Ascending aorta (tissue), 2 donors: ENCODE results near the gene ATP8B2. TPM values are rescaled to one million over a fixed set of nuclear protein-coding genes. Genes with fewer than 3 reads are reported as not detected.
A peak's percentile ranks its signal among the peaks of the same experiment; 100 is the strongest.
"Not testable (repeated sequence)": the region's sequence is repeated elsewhere in the genome, so short reads cannot be mapped to it uniquely, and the experiment has no call there.

ENCODE experiments used
- DNase-seq, 2 donors: peaks; one replicate each; pipeline ENCODE4 v3.0.0-alpha.2; 2019; ENCODE audit warnings: low spot score in 2 of 2
- H3K27ac ChIP-seq, 2 donors: fragments of 200-600 bp; sonication (generic); one replicate each; pipeline ENCODE4 v1.5.1; 2016 to 2017; ENCODE audit warnings: mild to moderate bottlenecking in 1 of 2
- H3K27me3 ChIP-seq: fragments of 200-600 bp; sonication (generic); one replicate; pipeline ENCODE4 v1.5.1; 2017
- H3K36me3 ChIP-seq, 2 donors: fragments of 200-600 bp; sonication (generic); one replicate each; pipeline ENCODE4 v1.5.1; 2016
- H3K4me1 ChIP-seq, 2 donors: fragments of 200-600 bp; sonication (generic); one replicate each; pipeline ENCODE4 v1.5.1; 2016 to 2017; ENCODE audit warnings: mild to moderate bottlenecking in 1 of 2
- H3K4me3 ChIP-seq, 2 donors: fragments of 200-600 bp; sonication (generic); one replicate each; pipeline ENCODE4 v1.5.1; 2016 to 2017; ENCODE audit warnings: mild to moderate bottlenecking in 1 of 2
- H3K9me3 ChIP-seq, 2 donors: fragments of 200-600 bp; sonication (generic); one replicate each; pipeline ENCODE4 v1.5.1; 2016
- CTCF ChIP-seq, 3 experiments: fragments of 200-600 bp in 2 of 3; fragments of 450-650 bp in 1 of 3; sonication (generic) in 2 of 3; IDR thresholded peaks; one replicate each; pipeline ENCODE4 v1.5.1; 2016 to 2019; ENCODE audit warnings: antibody characterized with exemption in 3 of 3, mild to moderate bottlenecking in 1 of 3, moderate library complexity in 1 of 3
- intact Hi-C: fragments of 100-400 bp; cut with DNase I; formaldehyde crosslinking; loops from one replicate; pipeline ENCODE4 v1.15.1; 2023
- total RNA-seq: library from RNA; depleted of rRNA; stranded (reverse); fragments of >200 nt; gene quantifications from one replicate; pipeline ENCODE4 v1.1.0, GENCODE V29; 2016

ATP8B2 gene
- total RNA-seq, 1 donor from 2014 or later: 173 TPM

GRCh38 chr1:154334079-154335024 is 9.0 kb downstream of the ATP8B2 start:
- Histone ChIP-seq H3K36me3 (peaks cover 74 to 85% of the 10 kb centered on the region in 2 donors), H3K4me3 (no peak overlapping the region), H3K9me3 (no peaks in the 10 kb centered on the region), H3K4me1 (peaks cover 0 to 3% of the 10 kb centered on the region in 2 donors), H3K27ac (peak overlapping the region; percentile 37 to 56), H3K27me3 (no peaks in the 10 kb centered on the region)
- no peak for TF ChIP-seq CTCF (IDR thresholded peaks at IDR 0.05)
- DNase-seq: no peak
- intact Hi-C loops: loop anchor here (1.0 to 2.0 kb wide), 2 partner anchors 10 to 62 kb away; partner anchors contain the start of gene HAX1

- TF ChIP-seq CTCF (IDR thresholded peaks at IDR 0.05): peak; percentile 71 to 90 (median 82)
- Histone ChIP-seq H3K27ac (peak overlapping the region; percentile 37 to 56), H3K36me3 (peaks cover 83 to 86% of the 10 kb centered on the region in 2 donors), H3K9me3 (no peaks in the 10 kb centered on the region), H3K4me3 (no peak overlapping the region), H3K27me3 (no peaks in the 10 kb centered on the region), H3K4me1 (no peaks in the 10 kb centered on the region)
- DNase-seq: peak; percentile 58 to 93
- intact Hi-C loops: loop anchor here (1.0 to 2.0 kb wide), 2 partner anchors 11 to 62 kb away; partner anchors contain the start of gene HAX1
Observed at GRCh38 chr1:154335025-154335714, 9.8 kb downstream of the ATP8B2 start.

DNA sequence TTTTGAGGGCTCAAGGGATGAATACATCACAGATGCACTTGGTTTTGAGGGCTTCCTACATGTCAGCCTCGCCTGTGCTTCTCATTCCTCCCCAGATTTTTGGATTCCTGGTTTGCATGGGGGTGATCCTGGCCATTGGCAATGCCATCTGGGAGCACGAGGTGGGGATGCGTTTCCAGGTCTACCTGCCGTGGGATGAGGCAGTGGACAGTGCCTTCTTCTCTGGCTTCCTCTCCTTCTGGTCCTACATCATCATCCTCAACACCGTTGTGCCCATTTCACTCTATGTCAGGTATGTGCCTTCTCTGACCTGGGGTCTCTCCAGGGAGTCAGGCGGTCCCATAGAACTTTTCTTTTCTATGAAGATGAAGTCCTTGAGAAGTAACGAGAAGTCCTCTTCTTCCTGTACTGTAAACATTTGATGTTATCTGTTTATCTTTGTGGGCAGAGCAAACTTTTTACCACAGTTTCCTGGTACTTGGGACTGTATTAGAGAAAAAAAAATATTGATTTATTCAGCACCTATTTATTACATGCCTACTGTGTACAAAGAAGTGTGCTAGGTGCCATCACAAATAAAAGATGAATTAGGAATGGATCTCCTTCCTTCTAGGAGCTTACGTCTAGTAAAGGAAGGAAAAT is 12.0 kb downstream of the ATP8B2 start:
- Histone ChIP-seq H3K27ac (no peak overlapping the region), H3K36me3 (peaks cover 86 to 88% of the 10 kb centered on the region in 2 donors), H3K9me3 (no peaks in the 10 kb centered on the region), H3K27me3 (no peaks in the 10 kb centered on the region), H3K4me1 (no peaks in the 10 kb centered on the region), H3K4me3 (no peak overlapping the region)
- DNase-seq: no peak
- TF ChIP-seq CTCF (IDR thresholded peaks at IDR 0.05): no peak
- intact Hi-C loops: no loop called here

DNA sequence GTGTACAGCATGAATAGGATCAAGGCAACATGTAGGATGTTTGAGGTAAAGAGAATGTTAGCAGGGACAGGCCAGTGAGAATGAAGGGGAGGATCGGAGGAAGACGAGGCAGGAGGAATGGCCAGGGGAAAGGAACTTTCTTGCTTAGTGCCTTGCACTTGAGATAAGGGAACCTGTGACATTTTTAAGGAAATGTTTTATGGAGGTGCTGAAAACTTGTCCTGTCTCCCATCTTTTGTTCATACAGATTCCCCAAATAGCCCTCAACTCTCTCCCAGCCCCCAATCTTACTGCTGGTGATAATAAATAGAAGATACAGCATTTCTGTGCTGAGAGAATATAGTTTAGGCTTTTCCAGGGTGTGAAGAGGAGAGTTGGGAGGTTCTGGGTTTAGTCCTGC is 13.6 kb downstream of the ATP8B2 start:
- peaks cover 86 to 92% of the 10 kb centered on the region in 2 donors for H3K36me3 ChIP-seq
- intact Hi-C loops: no loop called here
- H3K9me3 ChIP-seq: no peaks in the 10 kb centered on the region
- no peaks in the 10 kb centered on the region for H3K27me3 ChIP-seq
- H3K27ac ChIP-seq: no peak overlapping the region
- no peak for TF ChIP-seq CTCF (IDR thresholded peaks at IDR 0.05)
- no peak overlapping the region for H3K4me3 ChIP-seq
- DNase-seq: no peak
- H3K4me1 ChIP-seq: no peaks in the 10 kb centered on the region

- H3K36me3 ChIP-seq: peaks cover 95 to 99% of the 10 kb centered on the region in 2 donors
- H3K4me1 ChIP-seq, H3K27ac ChIP-seq, intact Hi-C loops, H3K9me3 ChIP-seq, H3K4me3 ChIP-seq, H3K27me3 ChIP-seq, DNase-seq: not testable (repeated sequence)
Observed at GRCh38 chr1:154341366-154341765, 16.0 kb downstream of the ATP8B2 start.
